Gastrocnemius medialis (tissue), 4 donors: ENCODE data around the gene NR2E1. TPM values are rescaled to one million over a fixed set of nuclear protein-coding genes. Genes with fewer than 3 reads are reported as not detected.

ENCODE experiments used
- ATAC-seq, 2 donors: fragments of 150-250 bp; one replicate each; pipeline ENCODE4 v1.9.1; 2016
- DNase-seq, 2 donors: peaks; one replicate each; pipeline ENCODE4 v3.0.0-alpha.2; 2019
- H3K27ac ChIP-seq, 4 donors: fragments of 200-600 bp; sonication (generic); 1 replicate in 1 of 4; 2 replicates in 3 of 4; pipeline ENCODE4 v1.5.1; 2016 to 2018; ENCODE audit warnings: mild to moderate bottlenecking in 2 of 4, moderate library complexity in 1 of 4
- H3K27me3 ChIP-seq, 3 donors: fragments of 200-600 bp; sonication (generic) in 2 of 3; 1 replicate in 1 of 3; 2 replicates in 2 of 3; pipeline versions ENCODE4 v1.5.1 to v1.6.0; 2016 to 2019; ENCODE audit warnings: mild to moderate bottlenecking in 1 of 3, moderate library complexity in 1 of 3
- H3K36me3 ChIP-seq, 2 donors: fragments of 200-600 bp; sonication (generic) in 1 of 2; one replicate each; pipeline ENCODE4 v1.5.1; 2017 to 2018
- H3K4me1 ChIP-seq, 2 donors: fragments of 200-600 bp; sonication (generic) in 1 of 2; one replicate each; pipeline ENCODE4 v1.5.1; 2016 to 2017; ENCODE audit warnings: mild to moderate bottlenecking in 2 of 2
- H3K4me3 ChIP-seq, 4 donors: fragments of 200-600 bp; sonication (generic) in 3 of 4; 1 replicate in 1 of 4; 2 replicates in 3 of 4; pipeline ENCODE4 v1.5.1; 2016 to 2019; ENCODE audit warnings: mild to moderate bottlenecking in 2 of 4
- H3K9me3 ChIP-seq, 3 donors: fragments of 200-600 bp; sonication (generic) in 2 of 3; 1 replicate in 1 of 3; 2 replicates in 2 of 3; pipeline ENCODE4 v1.5.1; 2016 to 2019
- POLR2A ChIP-seq, 2 donors: fragments of 450-650 bp; IDR thresholded peaks; one replicate each; pipeline ENCODE4 v1.6.1; 2017; ENCODE audit warnings: antibody characterized with exemption in 2 of 2, mild to moderate bottlenecking in 2 of 2, moderate library complexity in 2 of 2
- in situ Hi-C, 4 donors: fragments of 200-750 bp; cut with MboI; loops; one replicate each; pipeline versions ENCODE4 v1.15.0 to v1.8.0; 2017; ENCODE audit warnings: low sequenced_read_pairs in 4 of 4
- intact Hi-C: fragments of 100-400 bp; cut with DNase I; formaldehyde crosslinking; loops from one replicate; pipeline ENCODE4 v1.15.1; 2023; ENCODE audit warnings: low total_unique reads
- total RNA-seq, 4 donors: library from RNA; depleted of rRNA; stranded (reverse); fragments of >200 nt; gene quantifications; one replicate each; pipeline versions ENCODE4 v1.1.0 to v1.2.3, GENCODE V29; 2016
- TF ChIP-seq, protein P1 (sequence below), 5 experiments: fragments of 450-650 bp in 3 of 5; fragments of 200-600 bp in 2 of 5; sonication (generic) in 2 of 5; IDR thresholded peaks in 4 of 5; conservative IDR thresholded peaks in 1 of 5; 1 replicate in 4 of 5; 2 replicates in 1 of 5; pipeline ENCODE4 v1.5.1; 2016 to 2019; ENCODE audit warnings: antibody characterized with exemption in 5 of 5, mild to moderate bottlenecking in 3 of 5, moderate library complexity in 3 of 5

Gene NR2E1
- total RNA-seq, 4 donors from 2014 or later: not detected

DNA sequence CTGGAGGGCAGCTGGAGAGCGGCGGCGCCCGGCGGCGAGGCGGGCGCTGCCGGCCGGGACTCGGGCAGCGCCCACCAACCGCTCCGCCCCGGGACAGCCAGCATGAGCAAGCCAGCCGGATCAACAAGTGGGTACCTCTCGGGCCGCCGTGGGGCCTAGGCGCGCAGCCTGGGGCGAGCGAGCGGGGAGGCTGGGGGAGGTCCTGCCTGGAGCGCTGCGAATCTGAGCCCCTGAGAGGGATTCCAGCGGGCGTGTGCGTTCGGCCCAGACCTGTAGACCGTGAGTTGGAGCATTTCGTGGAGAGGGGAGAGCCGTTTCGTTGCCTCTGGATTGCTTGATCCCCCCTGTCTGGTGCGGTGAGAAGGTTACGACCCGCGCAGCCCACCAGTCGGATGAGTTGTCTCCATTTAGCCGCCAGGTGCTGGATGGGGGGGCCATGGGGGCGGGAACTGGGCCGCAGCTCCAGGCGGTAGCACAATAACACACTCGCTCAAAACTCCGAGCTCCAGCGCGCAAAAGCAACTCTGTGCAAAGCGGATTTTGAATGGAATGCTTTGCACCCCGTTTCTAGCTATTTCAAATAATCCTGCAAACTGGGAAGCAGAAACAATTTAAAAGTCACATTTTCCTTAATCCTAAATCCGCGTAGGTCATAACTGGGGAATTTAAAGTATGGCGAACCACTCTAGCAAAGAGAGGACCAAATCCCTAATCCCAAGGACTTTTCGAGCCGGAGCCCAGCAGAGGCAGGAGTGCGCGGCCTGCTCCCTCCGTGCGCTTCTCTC is 1.0 kb downstream of the NR2E1 start:
- H3K4me3 ChIP-seq: peak overlapping the region in 1 of 4 donors; percentile 47
- peaks cover 20 to 43% of the 10 kb centered on the region in 2 donors for H3K4me1 ChIP-seq
- H3K36me3 ChIP-seq: no peaks in the 10 kb centered on the region
- H3K27me3 ChIP-seq: peaks cover 99 to 100% (median 99%) of the 10 kb centered on the region in 3 donors
- DNase-seq (no peak), ATAC-seq (no peak)
- no peak for TF ChIP-seq POLR2A (IDR thresholded peaks at IDR 0.05)
- TF ChIP-seq, protein P1, sequence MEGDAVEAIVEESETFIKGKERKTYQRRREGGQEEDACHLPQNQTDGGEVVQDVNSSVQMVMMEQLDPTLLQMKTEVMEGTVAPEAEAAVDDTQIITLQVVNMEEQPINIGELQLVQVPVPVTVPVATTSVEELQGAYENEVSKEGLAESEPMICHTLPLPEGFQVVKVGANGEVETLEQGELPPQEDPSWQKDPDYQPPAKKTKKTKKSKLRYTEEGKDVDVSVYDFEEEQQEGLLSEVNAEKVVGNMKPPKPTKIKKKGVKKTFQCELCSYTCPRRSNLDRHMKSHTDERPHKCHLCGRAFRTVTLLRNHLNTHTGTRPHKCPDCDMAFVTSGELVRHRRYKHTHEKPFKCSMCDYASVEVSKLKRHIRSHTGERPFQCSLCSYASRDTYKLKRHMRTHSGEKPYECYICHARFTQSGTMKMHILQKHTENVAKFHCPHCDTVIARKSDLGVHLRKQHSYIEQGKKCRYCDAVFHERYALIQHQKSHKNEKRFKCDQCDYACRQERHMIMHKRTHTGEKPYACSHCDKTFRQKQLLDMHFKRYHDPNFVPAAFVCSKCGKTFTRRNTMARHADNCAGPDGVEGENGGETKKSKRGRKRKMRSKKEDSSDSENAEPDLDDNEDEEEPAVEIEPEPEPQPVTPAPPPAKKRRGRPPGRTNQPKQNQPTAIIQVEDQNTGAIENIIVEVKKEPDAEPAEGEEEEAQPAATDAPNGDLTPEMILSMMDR (IDR thresholded peaks at IDR 0.05 in 4 of 5, conservative IDR thresholded peaks at IDR 0.05 in 1 of 5): no peak
- in situ Hi-C loops: no loop called here
- no peak overlapping the region for H3K27ac ChIP-seq
- no peaks in the 10 kb centered on the region for H3K9me3 ChIP-seq
- intact Hi-C loops: no loop called here

DNA sequence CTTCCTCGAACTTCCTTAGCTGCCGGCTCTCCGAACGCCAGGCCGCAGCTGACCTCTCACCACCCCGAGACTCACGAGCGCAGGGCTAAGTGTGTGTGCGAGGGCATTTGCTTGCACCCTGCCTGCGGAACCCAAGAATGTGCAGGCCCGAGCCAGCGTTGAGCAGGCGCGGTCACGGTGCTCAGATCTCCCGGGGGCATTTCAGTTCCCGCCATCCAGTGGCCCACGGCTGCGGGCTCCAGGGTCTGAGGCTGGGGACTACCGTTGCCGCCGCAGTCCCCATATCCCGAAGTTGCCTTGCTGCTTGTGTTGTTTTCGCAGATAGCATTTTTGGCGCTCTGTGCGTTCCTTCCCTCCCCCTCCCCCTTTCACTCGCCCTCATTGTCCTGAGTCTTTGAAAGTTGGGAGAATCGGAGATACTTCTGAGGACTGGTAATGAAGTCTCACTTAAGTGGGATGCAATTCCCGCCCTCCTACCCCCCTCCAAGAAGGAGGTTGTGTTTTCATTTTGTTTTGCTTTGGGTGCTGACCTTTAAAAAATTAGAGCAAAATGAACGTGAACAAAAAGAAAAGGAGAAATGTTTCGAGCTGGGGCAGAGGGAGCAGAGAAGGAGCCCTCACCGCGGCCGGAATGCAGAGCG is 1.7 kb downstream of the NR2E1 start:
- ATAC-seq (no peak), DNase-seq (no peak)
- in situ Hi-C loops: no loop called here
- no peak overlapping the region for H3K27ac ChIP-seq
- no peaks in the 10 kb centered on the region for H3K36me3 ChIP-seq
- peak overlapping the region in 2 of 4 donors; percentile 20 to 52 for H3K4me3 ChIP-seq
- peaks cover 99 to 100% (median 99%) of the 10 kb centered on the region in 3 donors for H3K27me3 ChIP-seq
- no peaks in the 10 kb centered on the region for H3K9me3 ChIP-seq
- peaks cover 20 to 43% of the 10 kb centered on the region in 2 donors for H3K4me1 ChIP-seq
- TF ChIP-seq POLR2A (IDR thresholded peaks at IDR 0.05): no peak
- TF ChIP-seq, protein P1 (IDR thresholded peaks at IDR 0.05 in 4 of 5, conservative IDR thresholded peaks at IDR 0.05 in 1 of 5): no peak
- intact Hi-C loops: no loop called here

DNA sequence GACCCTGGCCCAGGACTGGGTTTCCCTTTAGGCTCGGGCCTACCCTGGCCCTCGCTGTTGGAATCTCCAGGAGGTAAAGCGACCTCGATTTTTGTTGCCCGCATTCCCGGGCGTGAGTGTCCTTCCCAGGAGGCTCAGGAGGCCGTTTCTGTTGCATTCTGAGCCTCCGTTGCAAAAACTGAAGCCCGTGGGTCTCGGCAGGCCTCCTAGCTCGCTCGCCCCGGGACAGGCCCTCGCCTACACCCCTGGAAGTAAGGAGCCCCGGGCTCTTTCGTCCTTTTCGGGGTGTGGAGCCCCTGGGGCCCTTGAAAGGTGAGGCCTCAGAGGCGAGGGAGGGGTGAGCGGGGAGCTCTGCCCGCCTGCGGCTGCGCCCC is 2.3 kb downstream of the NR2E1 start:
- H3K4me3 ChIP-seq: peak overlapping the region; percentile 10 to 52 (median 24)

DNA sequence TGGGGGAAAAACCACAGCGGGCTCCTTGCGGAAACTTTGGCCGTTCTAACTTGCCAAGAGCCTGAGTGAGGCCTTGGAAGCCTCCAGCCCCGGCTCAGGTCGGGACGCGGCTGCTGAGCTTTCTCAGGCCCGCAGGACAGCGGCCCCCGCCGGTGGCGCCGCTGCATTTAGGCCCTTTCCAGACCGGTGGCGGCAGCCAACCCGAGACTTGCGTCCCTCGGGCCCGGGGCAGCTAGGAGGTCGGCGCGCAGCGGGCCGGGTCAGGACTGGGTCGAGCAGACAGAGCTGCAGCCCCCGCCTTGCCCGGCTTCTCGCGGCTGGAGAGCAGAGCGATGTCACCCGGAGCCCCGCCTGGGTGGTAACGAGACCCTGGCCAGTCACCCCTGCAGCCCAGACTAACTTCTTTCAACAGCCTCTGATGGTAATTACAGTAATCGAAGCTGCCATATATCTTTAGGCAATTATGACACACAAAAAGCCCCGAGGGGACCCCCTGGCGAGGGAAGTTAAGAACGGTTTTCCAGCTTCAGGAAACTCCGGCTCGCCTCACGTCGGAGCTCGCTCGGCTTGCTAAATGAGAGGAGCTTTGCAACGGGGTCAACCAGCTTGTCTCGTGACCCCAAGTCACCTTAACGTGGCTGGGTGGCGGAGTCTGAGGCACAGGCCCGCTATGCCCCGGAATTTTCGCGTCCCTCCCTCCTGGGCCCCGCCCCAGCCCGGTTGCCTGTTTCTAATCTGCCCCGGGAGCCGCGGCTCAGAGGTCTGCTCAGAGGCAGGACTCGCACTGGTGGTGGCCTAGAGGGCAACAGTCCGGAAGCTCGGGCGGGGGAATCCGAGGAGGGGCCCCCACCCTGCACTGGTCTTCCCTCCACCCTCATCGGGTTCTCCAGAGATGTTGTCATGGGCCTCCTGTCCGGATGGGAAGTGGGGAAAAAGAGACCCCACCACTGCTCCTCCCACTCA is 3.0 kb downstream of the NR2E1 start:
- DNase-seq (no peak), ATAC-seq (peak in 1 of 2 donors; percentile 46)
- Histone ChIP-seq H3K27me3 (peaks cover 94 to 100% (median 99%) of the 10 kb centered on the region in 3 donors), H3K27ac (no peak overlapping the region), H3K9me3 (no peaks in the 10 kb centered on the region), H3K36me3 (no peaks in the 10 kb centered on the region), H3K4me1 (peaks cover 20 to 43% of the 10 kb centered on the region in 2 donors), H3K4me3 (peak overlapping the region; percentile 10 to 52 (median 24))
- TF ChIP-seq, protein P1 (IDR thresholded peaks at IDR 0.05 in 4 of 5, conservative IDR thresholded peaks at IDR 0.05 in 1 of 5): peak in 1 of 5 experiments; percentile 42
- TF ChIP-seq POLR2A (IDR thresholded peaks at IDR 0.05): no peak
- in situ Hi-C loops (no loop called here), intact Hi-C loops (no loop called here)

More for the DNA sequence above, 2.3 kb downstream of the NR2E1 start:
- ATAC-seq (no peak), DNase-seq (no peak)
- intact Hi-C loops (no loop called here), in situ Hi-C loops (no loop called here)
- Histone ChIP-seq H3K36me3 (no peaks in the 10 kb centered on the region), H3K4me1 (peaks cover 20 to 43% of the 10 kb centered on the region in 2 donors), H3K27me3 (peaks cover 99 to 100% (median 99%) of the 10 kb centered on the region in 3 donors), H3K9me3 (no peaks in the 10 kb centered on the region), H3K27ac (no peak overlapping the region)
- no peak for TF ChIP-seq POLR2A (IDR thresholded peaks at IDR 0.05)
- TF ChIP-seq, protein P1 (IDR thresholded peaks at IDR 0.05 in 4 of 5, conservative IDR thresholded peaks at IDR 0.05 in 1 of 5): no peak
